MM.1S (cell line): ENCODE data around the gene GAB2.

Experiments used
- CTCF ChIP-seq: fragments of 300-600 bp; sonication (generic); IDR thresholded peaks from 2 replicates; pipeline ENCODE4 v1.5.1; 2016; ENCODE audit warnings: antibody characterized with exemption, low read length, mixed read lengths
- EZH2 ChIP-seq: fragments of 300-600 bp; sonication (generic); optimal IDR thresholded peaks from 2 replicates; pipeline ENCODE3; 2017; ENCODE audit warnings: low read depth, mild to moderate bottlenecking, antibody characterized with exemption, low read length, mixed read lengths

- TF ChIP-seq CTCF, result peak; percentile 49
- no peak for TF ChIP-seq EZH2
These were observed 20.2 kb downstream of the GAB2 start for GRCh38 chr11:78397398-78397797.
